NT2/D1 (cell line): ENCODE data around the gene COL8A1.
"Not testable (repeated sequence)": the region's sequence is repeated elsewhere in the genome, so short reads cannot be mapped to it uniquely, and the experiment has no call there.

Experiments
- DNase-seq: peaks from one replicate; pipeline ENCODE4 v3.0.0-alpha.2; 2011; ENCODE audit warnings: low read depth, low spot score
- H3K27me3 ChIP-seq: 2 replicates; pipeline ENCODE4 v1.6.0; 2011; ENCODE audit warnings: mild to moderate bottlenecking; ENCODE audit not compliant: insufficient read length, insufficient read depth
- H3K36me3 ChIP-seq: 2 replicates; pipeline ENCODE4 v1.6.1; 2011; ENCODE audit warnings: mild to moderate bottlenecking, low read length, mixed read lengths; ENCODE audit not compliant: insufficient read depth, insufficient read length
- H3K4me1 ChIP-seq: 2 replicates; pipeline ENCODE4 v1.5.1; 2011; ENCODE audit not compliant: insufficient read depth, insufficient read length
- H3K4me3 ChIP-seq: 2 replicates; pipeline ENCODE4 v1.5.1; 2011; ENCODE audit warnings: low read depth; ENCODE audit not compliant: insufficient read length
- H3K9ac ChIP-seq: 2 replicates; pipeline ENCODE4 v1.6.0; 2011; ENCODE audit warnings: low read depth; ENCODE audit not compliant: insufficient read length
- H3K9me3 ChIP-seq: 2 replicates; pipeline ENCODE4 v1.5.1; 2011; ENCODE audit warnings: mild to moderate bottlenecking, low read length; ENCODE audit not compliant: insufficient read depth
- SUZ12 ChIP-seq: IDR thresholded peaks from 2 replicates; pipeline ENCODE4 v1.6.1; 2011; ENCODE audit not compliant: insufficient read length, insufficient read depth; ENCODE audit errors: extremely low read depth
- YY1 ChIP-seq: IDR thresholded peaks from 2 replicates; pipeline ENCODE4 v1.6.1; 2011; ENCODE audit not compliant: insufficient read length, insufficient read depth
- ZNF274 ChIP-seq: IDR thresholded peaks from 2 replicates; pipeline ENCODE4 v1.6.1; 2011; ENCODE audit warnings: mild to moderate bottlenecking, low read depth, low read length

The COL8A1 gene

DNA sequence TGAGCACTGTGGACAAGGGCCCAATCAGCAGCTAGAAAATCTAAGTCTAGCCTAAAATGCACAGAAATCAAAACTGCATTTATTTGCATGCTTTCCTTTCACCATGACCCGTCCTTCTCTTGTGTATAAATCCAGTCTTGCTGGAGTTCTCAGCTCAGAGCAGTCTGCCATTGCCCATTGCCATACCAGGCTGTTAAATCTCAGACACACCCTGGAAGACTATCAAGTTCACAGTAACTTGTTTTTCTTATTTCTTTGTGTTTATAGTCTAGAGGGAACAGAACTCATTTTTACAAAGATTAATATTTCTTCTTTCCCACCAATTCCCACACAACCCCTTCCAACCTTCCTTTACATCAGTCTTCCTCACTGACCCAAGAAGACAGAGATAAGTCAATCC is 85.9 kb downstream of the COL8A1 start:
- Histone ChIP-seq H3K4me1 (no peaks in the 10 kb centered on the region), H3K36me3 (no peaks in the 10 kb centered on the region), H3K9ac (no peak overlapping the region), H3K4me3 (no peak overlapping the region), H3K27me3 (no peaks in the 10 kb centered on the region), H3K9me3 (no peaks in the 10 kb centered on the region)
- DNase-seq: no peak
- TF ChIP-seq ZNF274: no peak
- TF ChIP-seq SUZ12: no peak
- no peak for TF ChIP-seq YY1

GRCh38 chr3:99730870-99731269 is 92.5 kb downstream of the COL8A1 start:
- H3K4me1 ChIP-seq: no peaks in the 10 kb centered on the region
- TF ChIP-seq SUZ12 (no peak), YY1 (no peak), ZNF274 (no peak)

DNA sequence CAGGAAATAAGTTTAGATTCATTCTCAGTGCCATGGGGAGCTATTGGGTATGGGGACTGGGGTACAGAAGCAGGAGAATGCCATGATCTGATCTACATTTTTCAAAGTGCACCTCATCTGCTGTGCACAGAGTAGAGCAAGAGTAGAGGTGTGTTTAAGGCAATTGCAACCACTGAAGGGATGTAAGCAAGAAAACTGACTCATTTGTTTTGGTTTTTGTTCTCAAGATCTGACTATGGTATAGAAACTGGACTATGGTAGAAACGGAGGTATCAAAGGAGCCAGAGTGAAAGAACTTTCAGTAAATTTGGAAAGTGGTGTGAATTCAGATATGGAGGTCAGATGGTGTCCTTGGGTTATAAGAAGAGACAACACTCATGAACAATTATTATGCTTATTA is 93.1 kb downstream of the COL8A1 start:
- Histone ChIP-seq H3K36me3 (no peaks in the 10 kb centered on the region), H3K9ac (no peak overlapping the region), H3K27me3 (no peaks in the 10 kb centered on the region), H3K9me3 (no peaks in the 10 kb centered on the region), H3K4me3 (no peak overlapping the region), H3K4me1 (no peaks in the 10 kb centered on the region)
- TF ChIP-seq SUZ12 (no peak), YY1 (no peak), ZNF274 (no peak)
- DNase-seq: no peak

More at GRCh38 chr3:99730870-99731269, 92.5 kb downstream of the COL8A1 start:
- no peak overlapping the region for H3K9ac ChIP-seq
- DNase-seq: no peak
- no peaks in the 10 kb centered on the region for H3K36me3 ChIP-seq
- no peaks in the 10 kb centered on the region for H3K27me3 ChIP-seq
- no peak overlapping the region for H3K4me3 ChIP-seq
- H3K9me3 ChIP-seq: no peaks in the 10 kb centered on the region

- not testable (repeated sequence) for H3K4me3 ChIP-seq, DNase-seq, H3K9ac ChIP-seq, H3K27me3 ChIP-seq, H3K4me1 ChIP-seq, H3K36me3 ChIP-seq
- peaks cover 16% of the 10 kb centered on the region for H3K9me3 ChIP-seq
Observed at GRCh38 chr3:99740371-99740770, 102.0 kb downstream of the COL8A1 start.

- Histone ChIP-seq H3K4me3 (no peak overlapping the region), H3K9me3 (peaks cover 16% of the 10 kb centered on the region), H3K36me3 (no peaks in the 10 kb centered on the region), H3K9ac (no peak overlapping the region), H3K27me3 (no peaks in the 10 kb centered on the region), H3K4me1 (no peaks in the 10 kb centered on the region)
- DNase-seq: no peak
- TF ChIP-seq SUZ12 (no peak), ZNF274 (no peak), YY1 (no peak)
Observed at GRCh38 chr3:99741588-99741987, 103.2 kb downstream of the COL8A1 start.

- TF ChIP-seq ZNF274: no peak
- H3K4me3 ChIP-seq: no peak overlapping the region
- no peaks in the 10 kb centered on the region for H3K9me3 ChIP-seq
- H3K9ac ChIP-seq: no peak overlapping the region
- no peaks in the 10 kb centered on the region for H3K4me1 ChIP-seq
- no peak for DNase-seq
- H3K27me3 ChIP-seq: no peaks in the 10 kb centered on the region
- no peaks in the 10 kb centered on the region for H3K36me3 ChIP-seq
Observed at GRCh38 chr3:99747915-99748314, 109.5 kb downstream of the COL8A1 start.

DNA sequence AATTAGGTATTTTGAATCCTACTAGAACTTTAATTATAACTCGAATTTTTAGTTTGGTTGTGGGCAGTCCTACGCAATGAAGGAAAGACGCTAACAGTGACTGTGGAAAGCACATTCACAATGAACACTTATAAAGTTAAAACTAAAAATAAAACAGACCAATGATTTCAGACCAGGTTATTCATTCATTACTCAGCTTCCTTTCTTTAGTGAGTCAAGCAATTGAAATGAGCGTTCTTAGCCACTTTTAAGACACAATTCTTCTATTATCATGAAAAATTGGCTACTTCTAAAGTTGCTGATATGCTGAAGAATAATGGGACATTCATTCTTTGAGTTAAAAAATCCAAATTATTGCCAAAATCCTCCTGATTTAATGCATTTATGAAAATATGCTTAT is 113.3 kb downstream of the COL8A1 start:
- H3K4me1 ChIP-seq: no peaks in the 10 kb centered on the region
- H3K9ac ChIP-seq: no peak overlapping the region
- no peak overlapping the region for H3K4me3 ChIP-seq
- DNase-seq: no peak
- no peaks in the 10 kb centered on the region for H3K36me3 ChIP-seq
- no peaks in the 10 kb centered on the region for H3K9me3 ChIP-seq
- H3K27me3 ChIP-seq: no peaks in the 10 kb centered on the region
- no peak for TF ChIP-seq SUZ12
- no peak for TF ChIP-seq YY1
- no peak for TF ChIP-seq ZNF274

DNA sequence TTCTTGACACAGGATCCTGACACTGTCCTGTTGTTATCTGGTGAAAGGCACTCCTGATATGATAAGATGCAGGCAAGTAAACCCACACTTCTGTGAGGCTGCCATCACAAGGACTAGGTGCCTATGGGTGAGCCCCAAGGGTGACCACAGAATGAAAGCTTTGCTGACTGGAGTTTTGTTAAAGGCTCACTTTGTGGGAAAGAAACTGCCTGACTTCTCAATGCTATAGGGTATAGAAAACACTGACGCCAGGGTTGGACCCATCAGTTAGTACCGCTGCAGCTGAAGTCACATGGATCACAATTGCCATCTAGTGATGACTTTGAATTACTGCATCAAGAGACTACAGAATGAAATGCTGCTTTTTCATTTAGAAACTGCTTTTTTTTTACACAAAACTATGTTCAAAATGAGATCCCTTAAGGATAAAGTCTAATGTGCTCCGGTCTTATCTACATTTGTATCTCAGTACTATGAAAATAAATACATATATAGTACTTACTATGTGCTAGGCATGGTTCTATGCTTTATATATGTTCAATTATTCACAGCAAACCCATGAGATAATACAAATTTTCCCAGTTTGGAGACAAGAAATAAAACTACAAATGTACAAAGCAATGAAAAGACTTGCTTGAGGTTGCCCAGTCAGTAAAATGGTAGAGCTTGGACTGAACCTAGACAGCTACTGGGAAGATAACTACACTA is 115.0 kb downstream of the COL8A1 start:
- H3K36me3 ChIP-seq: no peaks in the 10 kb centered on the region
- H3K4me1 ChIP-seq: no peaks in the 10 kb centered on the region
- DNase-seq: peak; percentile 52
- no peaks in the 10 kb centered on the region for H3K27me3 ChIP-seq
- H3K9ac ChIP-seq: no peak overlapping the region
- no peaks in the 10 kb centered on the region for H3K9me3 ChIP-seq
- H3K4me3 ChIP-seq: no peak overlapping the region
- TF ChIP-seq ZNF274 (no peak), SUZ12 (no peak), YY1 (no peak)
